SK-N-MC (cell line): ENCODE data around the gene NKD2.
A peak's percentile ranks its signal among the peaks of the same experiment; 100 is the strongest.
"Not testable (repeated sequence)": the region's sequence is repeated elsewhere in the genome, so short reads cannot be mapped to it uniquely, and the experiment has no call there.

Experiments used
- DNase-seq: peaks from one replicate; pipeline ENCODE4 v3.0.0-alpha.2; 2011; ENCODE audit warnings: low read depth, low spot score
- H3K27ac ChIP-seq: fragments of 200-600 bp; sonication (generic); 2 replicates; pipeline ENCODE4 v1.5.1; 2016; ENCODE audit warnings: mixed run types
- H3K36me3 ChIP-seq: fragments of 200-600 bp; sonication (generic); 2 replicates; pipeline ENCODE4 v1.6.1; 2017; ENCODE audit warnings: antibody characterized with exemption, low read length, mixed read lengths; ENCODE audit not compliant: insufficient read depth
- H3K4me3 ChIP-seq: fragments of 200-600 bp; sonication (generic); 2 replicates; pipeline ENCODE4 v1.5.1; 2016
- H3K9ac ChIP-seq: fragments of 200-600 bp; sonication (generic); 2 replicates; pipeline ENCODE4 v1.8.0; 2017; ENCODE audit warnings: mixed run types, mixed read lengths; ENCODE audit not compliant: insufficient read length
- H3K9me3 ChIP-seq: fragments of 200-600 bp; sonication (generic); 2 replicates; pipeline ENCODE4 v1.6.1; 2017; ENCODE audit warnings: low read depth, mild to moderate bottlenecking, antibody characterized with exemption, low read length, moderate library complexity, mixed read lengths
- EZH2 ChIP-seq: fragments of 200-600 bp; sonication (generic); IDR thresholded peaks from one replicate; pipeline ENCODE4 v1.6.1; 2017; ENCODE audit warnings: antibody characterized with exemption
- FOXP2 ChIP-seq: optimal IDR thresholded peaks from 2 replicates; pipeline ENCODE3; 2011; ENCODE audit warnings: mild to moderate bottlenecking, moderate library complexity; ENCODE audit not compliant: insufficient read depth; ENCODE audit errors: extremely low read length, control extremely low read depth
- POLR2AphosphoS5 ChIP-seq: IDR thresholded peaks from 2 replicates; pipeline ENCODE4 v1.6.1; 2012; ENCODE audit warnings: mild to moderate bottlenecking, low read depth, low read length, borderline replicate concordance

NKD2 gene

DNA sequence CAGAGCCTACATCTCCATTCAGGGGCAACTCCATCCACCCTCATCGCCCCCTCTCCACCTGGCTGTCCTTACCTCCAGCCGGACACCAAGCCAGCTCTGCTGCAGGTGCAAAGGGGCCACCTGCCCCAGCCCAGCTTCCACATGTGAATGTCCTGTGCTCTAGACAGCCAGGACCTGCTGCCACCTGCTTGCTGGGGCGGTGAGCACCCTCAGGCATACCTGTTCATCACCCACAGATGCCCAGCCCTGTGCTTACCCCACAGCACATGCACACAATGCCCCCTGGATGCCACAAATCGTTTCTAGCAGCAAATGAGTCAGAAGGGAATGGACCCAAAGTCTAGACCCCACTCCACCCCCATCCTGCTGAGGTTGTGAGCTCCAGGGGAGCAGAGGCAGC is 13.3 kb upstream of the NKD2 start:
- Histone ChIP-seq H3K36me3 (no peaks in the 10 kb centered on the region), H3K4me3 (no peak overlapping the region), H3K27ac (no peak overlapping the region), H3K9ac (no peak overlapping the region), H3K9me3 (no peaks in the 10 kb centered on the region; the same call in 1 of the 2 replicates)
- TF ChIP-seq EZH2 (no peak), FOXP2 (no peak), POLR2AphosphoS5 (no peak)
- DNase-seq = no peak

DNA sequence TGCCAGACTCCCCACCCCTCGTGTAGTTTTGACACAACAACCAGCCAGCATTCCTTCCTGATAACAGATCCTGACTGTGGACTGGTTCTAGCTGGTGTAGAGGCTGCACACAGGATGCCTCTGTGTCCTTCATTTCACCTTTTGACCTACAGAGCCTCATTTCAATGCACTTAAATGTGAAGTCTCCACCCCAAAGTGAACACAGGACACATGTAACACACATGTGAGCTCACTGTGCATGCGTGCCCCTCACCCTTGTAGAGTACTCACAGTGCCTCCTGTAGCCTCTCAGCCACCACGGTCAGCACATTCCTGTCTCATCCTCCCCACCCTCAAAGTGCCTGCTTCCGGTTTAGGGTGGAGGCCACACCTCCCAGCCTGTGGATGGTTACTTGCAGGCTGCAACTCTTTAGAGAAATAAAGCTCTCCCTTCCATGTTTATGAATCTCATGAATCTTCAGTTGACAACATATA is 11.6 kb upstream of the NKD2 start:
- DNase-seq = no peak

DNA sequence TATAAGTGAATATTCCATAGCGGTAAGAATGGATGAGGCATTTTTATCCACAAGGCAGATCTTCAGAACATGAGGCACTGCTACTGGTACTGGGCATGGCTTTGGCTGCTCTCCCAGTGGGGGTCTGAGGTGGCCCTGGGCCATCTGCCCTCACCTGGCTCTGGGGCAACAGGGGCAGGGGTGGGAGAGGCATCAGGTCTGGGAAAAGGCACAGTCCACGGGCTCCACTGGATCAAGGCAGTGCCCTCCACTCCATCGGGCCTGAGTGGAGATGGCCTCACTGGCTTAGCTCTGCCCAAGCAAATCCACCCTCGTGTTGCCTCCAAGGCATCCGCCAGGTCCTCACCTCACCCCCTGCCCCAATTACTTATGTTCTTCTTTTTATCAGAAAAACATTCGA is 10.9 kb upstream of the NKD2 start:
- H3K27ac ChIP-seq = peak overlapping the region; percentile 6; the same call in 1 of the 2 replicates
- H3K9ac ChIP-seq = no peak overlapping the region
- TF ChIP-seq POLR2AphosphoS5 (no peak), FOXP2 (no peak), EZH2 (no peak)

More for the DNA sequence above, 11.6 kb upstream of the NKD2 start:
- H3K36me3 ChIP-seq = no peaks in the 10 kb centered on the region
- TF ChIP-seq EZH2 (no peak), POLR2AphosphoS5 (peak; percentile 67), FOXP2 (no peak)
- H3K9ac ChIP-seq = peak overlapping the region; percentile 6
- H3K27ac ChIP-seq = peak overlapping the region; percentile 74
- H3K4me3 ChIP-seq = peak overlapping the region; percentile 69
- H3K9me3 ChIP-seq = no peaks in the 10 kb centered on the region; the same call in 1 of the 2 replicates

DNA sequence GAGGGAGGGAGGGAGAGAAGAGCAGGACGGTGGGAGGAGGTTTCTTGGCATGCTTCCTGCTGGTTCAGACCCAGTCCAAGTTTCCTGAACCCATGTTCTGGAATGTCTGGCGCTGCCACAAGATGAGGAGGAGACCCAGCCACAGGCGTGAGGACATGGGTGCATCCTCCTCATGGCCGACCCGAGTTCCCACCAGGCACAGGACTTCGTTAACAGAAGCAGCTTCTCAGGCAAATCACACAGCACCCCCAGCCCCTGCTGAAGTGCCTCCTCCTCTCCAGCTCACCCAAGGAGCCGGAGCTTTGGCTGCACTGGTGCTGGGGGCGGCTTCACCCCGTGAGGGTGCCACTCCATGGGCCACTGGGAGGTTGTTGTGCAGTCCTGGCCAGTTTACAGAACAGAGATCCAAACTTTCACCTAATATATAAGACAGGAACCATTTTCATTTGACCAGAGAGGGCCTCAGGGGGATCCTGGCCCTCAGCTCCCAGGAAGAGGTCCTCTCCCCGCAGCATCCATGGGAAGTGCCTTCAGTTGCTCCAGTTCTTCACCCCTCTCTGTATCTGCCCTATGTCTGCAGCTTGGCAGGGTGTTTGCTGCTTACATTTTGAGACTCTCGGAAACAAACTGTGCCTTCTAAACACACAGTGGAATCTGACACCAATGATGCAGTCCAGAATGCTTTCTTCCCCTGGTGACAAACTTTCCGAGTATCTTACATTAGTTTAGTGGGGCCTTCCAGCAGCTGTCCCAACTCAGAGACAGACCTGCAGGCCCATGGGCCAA is 10.2 kb upstream of the NKD2 start:
- TF ChIP-seq EZH2 (no peak), FOXP2 (no peak), POLR2AphosphoS5 (no peak)
- Histone ChIP-seq H3K36me3 (no peaks in the 10 kb centered on the region), H3K9me3 (no peaks in the 10 kb centered on the region; the same call in 1 of the 2 replicates), H3K4me3 (no peak overlapping the region), H3K27ac (no peak overlapping the region), H3K9ac (no peak overlapping the region)
- DNase-seq = no peak

More for the DNA sequence above, 10.9 kb upstream of the NKD2 start:
- H3K4me3 ChIP-seq = 0 out of 2 replicates have a peak overlapping the region, but pooled peaks have one; percentile 69
- no peaks in the 10 kb centered on the region for H3K36me3 ChIP-seq
- no peak for DNase-seq
- no peaks in the 10 kb centered on the region; the same call in 1 of the 2 replicates for H3K9me3 ChIP-seq

DNA sequence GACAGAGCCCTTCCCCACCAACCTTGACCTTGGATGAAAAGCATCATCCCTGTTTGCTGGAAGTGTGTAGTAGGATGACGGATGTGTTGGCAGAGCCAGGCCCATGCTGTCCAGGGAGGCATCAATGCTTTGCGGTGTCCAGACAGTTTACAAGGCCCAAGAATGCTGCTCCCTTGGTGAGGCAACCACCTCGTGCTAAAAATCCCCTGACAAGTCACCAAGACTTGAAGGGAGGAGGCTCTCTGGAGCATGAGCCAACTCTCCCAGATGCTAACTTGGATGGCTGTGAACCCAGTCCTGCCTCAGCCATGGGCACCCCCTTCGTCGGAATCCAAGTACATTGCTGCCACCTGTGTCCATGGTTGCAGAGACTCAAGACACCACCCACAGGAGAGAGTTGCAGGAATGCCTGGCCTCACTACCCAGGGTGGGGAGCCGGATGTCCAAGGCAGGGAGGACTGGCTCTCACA is 9.5 kb upstream of the NKD2 start:
- TF ChIP-seq FOXP2 (no peak), POLR2AphosphoS5 (no peak), EZH2 (no peak)
- DNase-seq = no peak
- no peak overlapping the region for H3K27ac ChIP-seq
- no peaks in the 10 kb centered on the region for H3K36me3 ChIP-seq
- no peak overlapping the region for H3K4me3 ChIP-seq
- no peak overlapping the region for H3K9ac ChIP-seq
- no peaks in the 10 kb centered on the region; the same call in 1 of the 2 replicates for H3K9me3 ChIP-seq

DNA sequence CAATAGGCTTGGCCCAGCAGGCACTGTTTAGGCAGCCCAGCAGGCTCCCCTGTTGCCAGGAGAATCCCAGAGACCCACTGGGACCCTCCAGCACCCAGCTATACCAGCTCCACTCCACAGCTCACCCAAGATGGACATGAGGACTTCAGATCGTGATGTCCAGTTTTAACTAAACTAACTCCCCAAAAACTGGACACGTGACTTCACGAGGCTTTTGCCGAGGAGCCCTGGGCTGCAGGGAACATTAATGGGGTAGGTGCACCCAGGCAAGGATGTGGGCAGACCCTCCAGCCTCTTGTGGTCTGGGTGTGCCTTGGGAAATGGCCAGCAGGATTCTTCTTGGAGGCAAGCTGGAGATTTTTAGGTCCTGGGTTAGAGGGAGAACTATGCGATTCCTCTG is 8.9 kb upstream of the NKD2 start:
- Histone ChIP-seq H3K9ac (no peak overlapping the region), H3K9me3 (no peaks in the 10 kb centered on the region; the same call in 1 of the 2 replicates), H3K27ac (no peak overlapping the region), H3K4me3 (no peak overlapping the region), H3K36me3 (no peaks in the 10 kb centered on the region)
- TF ChIP-seq POLR2AphosphoS5 = no peak
- TF ChIP-seq FOXP2 = no peak
- TF ChIP-seq EZH2 = no peak
- no peak for DNase-seq

DNA sequence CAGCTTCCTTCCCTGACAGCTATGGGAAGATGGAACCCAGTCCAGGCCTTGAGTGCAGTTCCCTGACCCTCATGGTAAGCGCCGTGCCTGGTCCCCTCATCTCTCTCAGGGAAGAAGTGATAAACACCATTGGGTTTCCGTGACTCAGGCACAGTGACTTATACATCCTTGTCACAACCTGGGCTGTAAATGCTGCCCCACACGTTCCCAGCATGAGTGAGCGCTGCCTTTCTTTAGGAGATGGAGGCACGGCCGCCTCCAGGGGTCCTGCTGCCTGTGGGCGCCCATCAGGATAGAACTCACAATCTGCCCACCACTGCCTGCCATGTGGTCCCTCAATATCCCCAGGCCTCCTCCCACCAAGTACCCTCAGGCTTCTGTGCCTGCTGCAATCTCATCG is 8.3 kb upstream of the NKD2 start:
- Histone ChIP-seq H3K9ac (no peak overlapping the region), H3K9me3 (no peaks in the 10 kb centered on the region; the same call in 1 of the 2 replicates), H3K27ac (no peak overlapping the region), H3K36me3 (no peaks in the 10 kb centered on the region), H3K4me3 (no peak overlapping the region)
- TF ChIP-seq FOXP2 = no peak
- no peak for TF ChIP-seq POLR2AphosphoS5
- TF ChIP-seq EZH2 = no peak
- DNase-seq = no peak

DNA sequence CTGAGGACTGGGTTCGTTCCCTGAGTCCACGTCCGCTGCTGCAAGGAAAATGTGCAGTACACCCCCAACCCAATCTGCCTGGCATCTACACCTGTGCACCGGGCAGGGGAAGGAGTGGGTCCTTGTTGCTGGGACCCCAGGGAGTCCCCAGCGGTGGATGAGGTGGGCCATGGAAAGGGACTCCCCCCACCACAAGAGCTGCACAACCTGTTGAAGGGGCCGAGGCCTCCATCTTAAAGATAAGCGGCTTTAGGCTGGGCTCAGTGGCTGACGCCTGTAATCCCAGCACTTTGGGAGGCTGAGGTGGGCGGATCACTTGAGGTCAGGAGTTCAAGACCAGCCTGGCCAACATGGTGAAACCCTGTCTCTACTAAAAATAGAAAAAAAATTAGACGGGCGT is 7.8 kb upstream of the NKD2 start:
- not testable (repeated sequence) for H3K36me3 ChIP-seq, H3K9ac ChIP-seq, H3K9me3 ChIP-seq, H3K4me3 ChIP-seq, H3K27ac ChIP-seq, DNase-seq
